ENCODE data around the gene CNTFR. TPM values are rescaled to one million over a fixed set of nuclear protein-coding genes. Genes with fewer than 3 reads are reported as not detected.

CNTFR gene
- total and polyA plus RNA-seq, 2 experiments from 2014 or later = not detected

DNA sequence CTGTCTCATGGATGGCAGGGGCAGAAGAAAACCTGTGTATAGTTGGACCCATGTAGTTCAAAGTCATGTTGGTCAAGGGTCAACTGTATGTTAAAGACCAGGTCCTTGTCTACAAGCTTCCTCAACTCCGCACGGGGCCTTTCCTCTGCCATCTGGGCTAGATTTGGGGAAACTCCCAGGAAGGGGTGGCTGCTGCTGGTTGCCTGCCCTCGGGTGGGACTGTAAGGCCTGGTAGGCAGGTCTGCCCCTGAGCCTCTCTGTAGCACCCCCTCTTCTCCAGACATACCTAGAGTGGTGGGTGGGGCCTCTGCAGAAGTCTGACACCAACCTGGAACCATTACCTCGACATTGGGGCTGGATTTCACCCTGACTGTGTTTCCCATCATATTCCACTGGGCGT lies 82.0 kb downstream of the CNTFR start:
- in situ Hi-C loops (cut with MboI) = loop anchor here (25.0 kb wide), 1 partner anchor 105 kb away; the partner anchor contains the start of genes DCTN3 and RPP25L
- H4K20me1 ChIP-seq (ENCODE audit: insufficient read depth) = no peaks in the 10 kb centered on the region
- no peaks in the 10 kb centered on the region for H3F3A ChIP-seq (ENCODE audit: insufficient read depth)
- H3K9me2 ChIP-seq (ENCODE audit: insufficient read depth) = no peaks in the 10 kb centered on the region
- WGBS, 2 experiments (ENCODE audit: low coverage in 1 of 2, low lambda C conversion rate in 2 of 2, missing lambda C conversion rate in 2 of 2) = 48 to 51% methylated on average over 5 of the region's 5 CpGs
- no peak overlapping the region for H3K9ac ChIP-seq
- no peak overlapping the region for H3K4me2 ChIP-seq (ENCODE audit: unreplicated experiment)
- no peak for DNase-seq
- no peak overlapping the region for H3K27ac ChIP-seq
- no peaks in the 10 kb centered on the region for H3K9me3 ChIP-seq (ENCODE audit: low read depth)
- no peaks in the 10 kb centered on the region for H3K79me2 ChIP-seq (ENCODE audit: insufficient read depth)
- H3K4me1 ChIP-seq (ENCODE audit: insufficient read depth) = 0 out of 2 replicates have a peak, but pooled peaks cover 4% of the 10 kb centered on the region
- H3K27me3 ChIP-seq (replicated peaks; ENCODE audit: insufficient read depth) = peaks cover 33% of the 10 kb centered on the region
- TF ChIP-seq EZH2 (IDR thresholded peaks at IDR 0.05; ENCODE audit: insufficient read depth, poor library complexity, severe bottlenecking) = no peak
- no peak for TF ChIP-seq EZH2phosphoT487 (IDR thresholded peaks at IDR 0.05; ENCODE audit: insufficient read depth, low read depth)
- no peak overlapping the region for H2AFZ ChIP-seq
- H3K4me3 ChIP-seq = no peak overlapping the region
- H3K36me3 ChIP-seq (ENCODE audit: low read depth) = no peaks in the 10 kb centered on the region

DNA sequence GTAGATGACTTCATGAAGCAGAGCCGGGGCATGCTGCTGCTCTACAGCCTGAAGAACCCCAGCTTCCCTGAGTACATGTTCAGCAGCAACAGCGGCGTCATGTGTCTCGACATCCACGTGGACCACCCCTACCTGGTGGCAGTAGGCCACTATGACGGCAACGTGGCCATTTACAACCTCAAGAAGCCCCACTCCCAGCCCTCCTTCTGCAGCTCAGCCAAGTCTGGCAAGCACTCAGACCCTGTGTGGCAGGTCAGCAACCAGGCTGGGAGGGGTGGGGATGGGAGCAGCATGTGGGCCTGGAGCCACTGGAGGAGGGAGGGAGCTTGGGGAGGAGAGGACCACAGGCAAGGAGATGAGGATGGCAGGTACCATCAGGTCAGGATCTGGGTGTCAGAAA lies 82.9 kb downstream of the CNTFR start:
- Histone ChIP-seq H2AFZ (no peak overlapping the region), H3F3A (ENCODE audit: insufficient read depth) (no peaks in the 10 kb centered on the region), H3K27ac (no peak overlapping the region), H3K36me3 (ENCODE audit: low read depth) (no peaks in the 10 kb centered on the region), H3K4me1 (ENCODE audit: insufficient read depth) (peaks cover 10% of the 10 kb centered on the region), H4K20me1 (ENCODE audit: insufficient read depth) (no peaks in the 10 kb centered on the region), H3K9ac (no peak overlapping the region), H3K27me3 (replicated peaks; ENCODE audit: insufficient read depth) (peaks cover 33% of the 10 kb centered on the region), H3K9me2 (ENCODE audit: insufficient read depth) (no peaks in the 10 kb centered on the region), H3K4me2 (ENCODE audit: unreplicated experiment) (no peak overlapping the region), H3K79me2 (ENCODE audit: insufficient read depth) (no peaks in the 10 kb centered on the region), H3K4me3 (no peak overlapping the region), H3K9me3 (ENCODE audit: low read depth) (no peaks in the 10 kb centered on the region)
- TF ChIP-seq EZH2phosphoT487 (IDR thresholded peaks at IDR 0.05; ENCODE audit: insufficient read depth, low read depth) (no peak), EZH2 (IDR thresholded peaks at IDR 0.05; ENCODE audit: insufficient read depth, poor library complexity, severe bottlenecking) (no peak)
- in situ Hi-C loops (cut with MboI) = loop anchor here (25.0 kb wide), 1 partner anchor 106 kb away; the partner anchor contains the start of genes DCTN3 and RPP25L
- no peak for DNase-seq
- 58 to 59% methylated on average over 7 of the region's 7 CpGs for WGBS, 2 experiments (ENCODE audit: low coverage in 1 of 2, low lambda C conversion rate in 2 of 2, missing lambda C conversion rate in 2 of 2)

DNA sequence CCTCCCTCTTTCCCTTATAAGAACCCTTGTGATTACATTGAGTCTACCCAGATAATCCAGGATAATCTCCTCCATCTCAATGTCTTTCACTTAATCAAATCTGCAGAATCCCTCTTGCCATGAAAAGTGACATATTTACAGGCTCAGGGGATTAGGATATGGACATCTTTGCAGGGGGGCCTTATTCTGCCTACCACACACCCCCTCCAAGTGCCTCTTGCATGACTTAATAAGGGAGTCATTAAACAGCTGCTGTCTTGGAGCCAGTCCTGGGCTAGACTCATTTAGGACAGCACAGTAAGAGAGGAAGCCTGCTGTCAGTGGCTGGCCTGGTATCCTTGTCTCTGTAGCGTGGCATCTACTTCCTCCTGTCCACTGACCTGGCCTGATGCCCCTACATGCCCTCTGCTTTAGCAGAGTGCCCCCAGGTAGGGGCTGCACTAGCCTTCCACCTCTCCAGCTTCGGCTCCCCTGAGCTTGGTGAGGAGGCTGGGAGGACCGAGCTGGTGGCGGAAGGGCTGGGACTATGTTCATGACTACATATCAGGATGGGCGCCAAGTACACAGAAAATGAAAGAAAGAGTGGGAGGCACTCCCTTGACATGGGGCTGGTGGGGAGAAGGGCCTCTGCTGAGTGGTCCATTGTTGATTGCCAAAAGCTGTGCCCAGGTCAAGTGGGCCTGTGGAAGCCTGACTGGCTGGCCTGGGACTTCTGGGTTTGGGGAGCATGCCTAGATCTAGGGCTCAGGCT lies 84.0 kb downstream of the CNTFR start:
- no peaks in the 10 kb centered on the region for H4K20me1 ChIP-seq (ENCODE audit: insufficient read depth)
- H3F3A ChIP-seq (ENCODE audit: insufficient read depth) = no peaks in the 10 kb centered on the region
- H3K9me3 ChIP-seq (ENCODE audit: low read depth) = no peaks in the 10 kb centered on the region
- no peaks in the 10 kb centered on the region for H3K79me2 ChIP-seq (ENCODE audit: insufficient read depth)
- H3K27ac ChIP-seq = no peak overlapping the region
- 70 to 75% methylated on average over 5 of the region's 5 CpGs for WGBS, 2 experiments (ENCODE audit: low coverage in 1 of 2, low lambda C conversion rate in 2 of 2, missing lambda C conversion rate in 2 of 2)
- peak; percentile 41 for DNase-seq
- no peaks in the 10 kb centered on the region for H3K9me2 ChIP-seq (ENCODE audit: insufficient read depth)
- no peak overlapping the region for H3K4me2 ChIP-seq (ENCODE audit: unreplicated experiment)
- no peak overlapping the region for H2AFZ ChIP-seq
- H3K4me1 ChIP-seq (ENCODE audit: insufficient read depth) = peaks cover 10% of the 10 kb centered on the region
- in situ Hi-C loops (cut with MboI) = loop anchor here (25.0 kb wide), 1 partner anchor 107 kb away; the partner anchor contains the start of genes DCTN3 and RPP25L
- H3K9ac ChIP-seq = no peak overlapping the region
- H3K36me3 ChIP-seq (ENCODE audit: low read depth) = no peaks in the 10 kb centered on the region
- TF ChIP-seq EZH2 (IDR thresholded peaks at IDR 0.05; ENCODE audit: insufficient read depth, poor library complexity, severe bottlenecking) (no peak), EZH2phosphoT487 (IDR thresholded peaks at IDR 0.05; ENCODE audit: insufficient read depth, low read depth) (no peak)
- no peak overlapping the region for H3K4me3 ChIP-seq
- H3K27me3 ChIP-seq (replicated peaks; ENCODE audit: insufficient read depth) = peaks cover 25% of the 10 kb centered on the region

DNA sequence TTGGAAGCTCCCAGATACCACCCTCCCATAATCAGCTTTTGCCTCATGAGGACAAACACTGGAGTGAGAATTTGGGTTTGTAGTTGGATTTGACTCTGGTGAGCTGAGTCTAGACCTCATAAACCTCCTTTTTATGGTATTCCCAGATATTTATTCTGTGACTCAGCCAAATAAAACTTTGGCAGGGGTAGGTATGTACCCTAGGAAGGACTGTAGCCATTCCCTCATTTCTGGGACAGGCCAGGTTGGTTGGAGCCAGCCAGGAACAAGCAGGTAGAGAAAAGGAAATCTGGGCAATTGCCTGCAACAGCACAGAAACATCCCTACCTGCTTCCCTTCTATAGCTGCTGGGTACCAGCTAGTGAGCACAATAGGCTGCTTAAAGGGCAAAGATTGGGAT lies 86.1 kb downstream of the CNTFR start:
- TF ChIP-seq EZH2phosphoT487 (IDR thresholded peaks at IDR 0.05; ENCODE audit: insufficient read depth, low read depth) (no peak), EZH2 (IDR thresholded peaks at IDR 0.05; ENCODE audit: insufficient read depth, poor library complexity, severe bottlenecking) (no peak)
- H3K27ac ChIP-seq = no peak overlapping the region
- DNase-seq = no peak
- in situ Hi-C loops (cut with MboI) = loop anchor here (25.0 kb wide), 1 partner anchor 109 kb away; the partner anchor contains the start of genes DCTN3 and RPP25L
- no peak overlapping the region for H3K4me3 ChIP-seq
- H3K4me1 ChIP-seq (ENCODE audit: insufficient read depth) = peaks cover 10% of the 10 kb centered on the region
- 0 out of 2 replicates have a peak, but pooled peaks cover 11% of the 10 kb centered on the region for H3K27me3 ChIP-seq (replicated peaks; ENCODE audit: insufficient read depth)
- no peak overlapping the region for H3K4me2 ChIP-seq (ENCODE audit: unreplicated experiment)
- H4K20me1 ChIP-seq (ENCODE audit: insufficient read depth) = no peaks in the 10 kb centered on the region
- H3F3A ChIP-seq (ENCODE audit: insufficient read depth) = no peaks in the 10 kb centered on the region
- H3K79me2 ChIP-seq (ENCODE audit: insufficient read depth) = no peaks in the 10 kb centered on the region
- no peak overlapping the region for H2AFZ ChIP-seq
- no peaks in the 10 kb centered on the region for H3K9me2 ChIP-seq (ENCODE audit: insufficient read depth)
- H3K9me3 ChIP-seq (ENCODE audit: low read depth) = no peaks in the 10 kb centered on the region
- H3K36me3 ChIP-seq (ENCODE audit: low read depth) = no peaks in the 10 kb centered on the region
- no peak overlapping the region for H3K9ac ChIP-seq
